HTERT RPE-1 (cell line): ENCODE results near the gene GLI3.

Experiments used
- in situ Hi-C: fragments of 300-500 bp; cut with MboI; formaldehyde crosslinking; loops from 4 replicates; pipeline ENCODE4 v1.14.3; 2020; ENCODE audit warnings: low sequenced_read_pairs

GLI3 gene

GRCh38 chr7:42053834-42054233 is 183.2 kb downstream of the GLI3 start:
- in situ Hi-C loops, result no loop called here

- in situ Hi-C loops, result no loop called here
Observed at GRCh38 chr7:42049761-42050160, 187.2 kb downstream of the GLI3 start.

GRCh38 chr7:42046483-42046882 is 190.5 kb downstream of the GLI3 start:
- in situ Hi-C loops, result no loop called here

GRCh38 chr7:42045961-42046360 is 191.0 kb downstream of the GLI3 start:
- in situ Hi-C loops, result no loop called here

GRCh38 chr7:42039921-42040320 is 197.1 kb downstream of the GLI3 start:
- in situ Hi-C loops, result no loop called here

- in situ Hi-C loops, result no loop called here
Observed at GRCh38 chr7:42035210-42035609, 201.8 kb downstream of the GLI3 start.

- in situ Hi-C loops, result no loop called here
Observed at GRCh38 chr7:42033480-42033879, 203.5 kb downstream of the GLI3 start.

GRCh38 chr7:42029405-42029804 is 207.6 kb downstream of the GLI3 start:
- in situ Hi-C loops, result no loop called here

- in situ Hi-C loops, result no loop called here
Observed at GRCh38 chr7:42027521-42027920, 209.5 kb downstream of the GLI3 start.

- in situ Hi-C loops, result no loop called here
Observed at GRCh38 chr7:42026622-42027197, 210.3 kb downstream of the GLI3 start.

- in situ Hi-C loops, result no loop called here
Observed at GRCh38 chr7:42025635-42026375, 211.2 kb downstream of the GLI3 start.

- in situ Hi-C loops, result no loop called here
Observed at GRCh38 chr7:42024537-42024936, 212.5 kb downstream of the GLI3 start.

- in situ Hi-C loops, result no loop called here
Observed at GRCh38 chr7:42023262-42023661, 213.7 kb downstream of the GLI3 start.

- in situ Hi-C loops, result no loop called here
Observed at GRCh38 chr7:42022791-42023190, 214.2 kb downstream of the GLI3 start.

- in situ Hi-C loops, result no loop called here
Observed at GRCh38 chr7:42022056-42022455, 215.0 kb downstream of the GLI3 start.

GRCh38 chr7:42021631-42022030 is 215.4 kb downstream of the GLI3 start:
- in situ Hi-C loops, result no loop called here

GRCh38 chr7:42020061-42020460 is 216.9 kb downstream of the GLI3 start:
- in situ Hi-C loops, result no loop called here

GRCh38 chr7:42017349-42017986 is 219.5 kb downstream of the GLI3 start:
- in situ Hi-C loops, result no loop called here

- in situ Hi-C loops, result no loop called here
Observed at GRCh38 chr7:42016517-42016916, 220.5 kb downstream of the GLI3 start.

- in situ Hi-C loops, result no loop called here
Observed at GRCh38 chr7:42014625-42015618, 222.1 kb downstream of the GLI3 start.

GRCh38 chr7:42012786-42013360 is 224.1 kb downstream of the GLI3 start:
- in situ Hi-C loops, result no loop called here
